T47D (cell line): ENCODE results near the gene SH3PXD2B.
"Not testable (repeated sequence)": the region's sequence is repeated elsewhere in the genome, so short reads cannot be mapped to it uniquely, and the experiment has no call there.

Experiments
- DNase-seq, 2 experiments: peaks; one replicate each; pipeline versions ENCODE4 v3.0.0 to v3.0.0-alpha.2; 2011 to 2012; ENCODE audit warnings: low read depth in 1 of 2, low spot score in 1 of 2
- JUND ChIP-seq: IDR thresholded peaks from 2 replicates; pipeline ENCODE4 v1.6.1; 2012; ENCODE audit warnings: low read depth
- in situ Hi-C: cut with HindIII; loops from 2 replicates; pipeline ENCODE4 v1.10.0; 2016; ENCODE audit warnings: low sequenced_read_pairs, low pct_unique_long_range_greater_than_20kb

Gene SH3PXD2B

GRCh38 chr5:172413601-172414171 is 40.6 kb downstream of the SH3PXD2B start:
- in situ Hi-C loops = no loop called here
- no peak for DNase-seq
- no peak for TF ChIP-seq JUND

- DNase-seq = no peak
- no peak for TF ChIP-seq JUND
- in situ Hi-C loops = no loop called here
Measured at GRCh38 chr5:172412724-172413286, 41.5 kb downstream of the SH3PXD2B start.

DNA sequence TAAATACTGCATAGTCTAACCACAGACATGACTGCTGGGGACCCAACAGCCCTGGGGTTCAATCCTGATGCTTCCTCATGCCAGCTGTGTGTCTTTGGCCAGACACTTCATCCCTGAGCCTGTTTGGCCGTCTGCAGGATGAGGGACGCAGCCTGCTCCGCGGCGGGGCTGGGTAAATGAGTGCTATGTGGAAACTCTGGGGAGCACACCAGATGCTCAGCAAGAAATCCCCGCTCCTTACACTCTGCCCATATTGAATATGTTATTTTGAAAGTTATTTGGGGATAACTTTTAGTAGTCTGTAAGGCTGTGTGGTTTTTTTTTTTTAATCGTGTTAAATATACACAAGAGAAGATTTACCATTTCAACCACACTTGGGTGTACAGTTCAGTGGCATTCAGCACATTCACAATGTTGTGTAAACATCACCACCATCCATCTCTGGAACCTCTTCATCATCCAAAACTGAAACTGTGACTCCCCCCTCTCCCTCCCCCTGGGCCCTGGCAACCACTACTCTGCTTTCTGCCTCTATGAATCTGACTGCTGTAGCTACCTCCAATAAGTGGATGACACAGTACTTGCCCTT is 42.7 kb downstream of the SH3PXD2B start:
- in situ Hi-C loops = no loop called here

GRCh38 chr5:172410662-172411483 is 43.5 kb downstream of the SH3PXD2B start:
- in situ Hi-C loops = no loop called here
- TF ChIP-seq JUND = no peak
- DNase-seq = no peak

More for the DNA sequence above, 42.7 kb downstream of the SH3PXD2B start:
- DNase-seq = no peak
- no peak for TF ChIP-seq JUND

- in situ Hi-C loops = no loop called here
- no peak for DNase-seq
- TF ChIP-seq JUND = no peak
Measured at GRCh38 chr5:172410160-172410559, 44.2 kb downstream of the SH3PXD2B start.

GRCh38 chr5:172409477-172409876 is 44.8 kb downstream of the SH3PXD2B start:
- not testable (repeated sequence) for DNase-seq

GRCh38 chr5:172407822-172408221 is 46.5 kb downstream of the SH3PXD2B start:
- no peak for TF ChIP-seq JUND
- in situ Hi-C loops = no loop called here
- DNase-seq = no peak

More at GRCh38 chr5:172409477-172409876, 44.8 kb downstream of the SH3PXD2B start:
- in situ Hi-C loops = not testable (repeated sequence)

- no peak for DNase-seq
- TF ChIP-seq JUND = no peak
- in situ Hi-C loops = no loop called here
Measured at GRCh38 chr5:172407241-172407691, 47.1 kb downstream of the SH3PXD2B start.

GRCh38 chr5:172405226-172406107 is 48.9 kb downstream of the SH3PXD2B start:
- in situ Hi-C loops = no loop called here
- no peak for DNase-seq
- TF ChIP-seq JUND = no peak

DNA sequence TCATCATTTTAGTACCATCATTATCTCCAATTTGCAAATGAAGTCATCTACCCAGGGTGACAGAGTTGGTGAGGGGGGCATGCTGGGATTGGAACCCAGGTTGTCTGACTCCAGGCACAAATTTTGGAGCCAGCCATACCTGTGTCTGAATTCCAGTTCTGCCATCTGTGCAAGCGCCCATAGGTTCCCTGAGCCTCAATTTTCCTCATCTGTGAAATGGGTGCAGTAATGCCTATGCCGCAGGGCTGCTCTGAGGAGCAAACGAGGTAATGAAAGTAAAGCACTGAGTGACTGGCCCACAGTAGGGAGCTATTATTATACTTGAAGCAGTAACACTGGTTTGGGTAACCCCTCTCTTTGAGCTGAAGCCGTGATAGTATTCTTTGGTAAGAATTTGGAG is 49.6 kb downstream of the SH3PXD2B start:
- DNase-seq = no peak
- in situ Hi-C loops = no loop called here
- TF ChIP-seq JUND = no peak

DNA sequence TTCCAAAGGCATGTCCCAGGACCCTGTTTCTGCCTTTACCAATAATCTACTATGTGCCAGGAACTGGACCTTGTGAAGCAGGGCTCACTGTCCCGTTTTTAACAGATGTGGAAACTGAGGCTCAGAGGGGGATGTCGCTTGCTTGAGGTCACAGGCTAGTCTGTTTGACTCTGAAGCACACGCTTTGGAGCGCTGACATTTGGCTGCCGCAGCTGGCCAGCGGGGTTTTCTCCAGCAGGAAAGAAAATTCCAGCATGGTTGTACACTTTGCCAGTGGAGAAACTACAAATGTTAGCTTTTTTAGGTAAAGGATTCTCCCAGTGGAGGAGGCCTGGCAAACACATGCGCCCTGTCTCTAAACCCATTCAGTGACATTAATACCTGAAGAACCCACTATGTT is 50.5 kb downstream of the SH3PXD2B start:
- in situ Hi-C loops = no loop called here
- TF ChIP-seq JUND = no peak

GRCh38 chr5:172403189-172403796 is 51.0 kb downstream of the SH3PXD2B start:
- no peak for TF ChIP-seq JUND

More for the DNA sequence above, 50.5 kb downstream of the SH3PXD2B start:
- DNase-seq = no peak

More at GRCh38 chr5:172403189-172403796, 51.0 kb downstream of the SH3PXD2B start:
- DNase-seq = no peak
- in situ Hi-C loops = no loop called here
